ENCODE measurements around the gene SEPHS2. TPM values are rescaled to one million over a fixed set of nuclear protein-coding genes. Genes with fewer than 3 reads are reported as not detected.

SEPHS2 gene
- total RNA-seq, 1 experiment from 2014 or later: 52.6 TPM

- H3K36me3 Mint-ChIP-seq (ENCODE audit: insufficient read depth in 1 of 3, low read depth in 3 of 3): peaks cover 14 to 20% (median 16%) of the 10 kb centered on the region in 3 experiments; a peak in 6 of 7 replicates
- H3K9ac ChIP-seq (ENCODE audit: extremely low read depth, insufficient read length, low read length): peak within 1 kb of the TSS; percentile 66
- no peak within 1 kb of the TSS for H3K56ac ChIP-seq (ENCODE audit: insufficient read length, low read depth, low read length)
- no peak within 1 kb of the TSS for H2BK5ac ChIP-seq (ENCODE audit: insufficient read length, low read length)
- no peaks in the 10 kb centered on the region for H3K9me3 Mint-ChIP-seq
- DNase-seq: peak; percentile 93
- H3T11ph ChIP-seq (ENCODE audit: low read length): no peak within 1 kb of the TSS
- H2BK20ac ChIP-seq (ENCODE audit: low read depth, low read length, poor library complexity, severe bottlenecking): no peak within 1 kb of the TSS
- H3K4me3 Mint-ChIP-seq: peak within 1 kb of the TSS; percentile 80 to 87
- peaks cover 4% of the 10 kb centered on the region for H3K23me2 ChIP-seq (ENCODE audit: insufficient read length, low read depth, low read length, poor library complexity, severe bottlenecking)
- no peaks in the 10 kb centered on the region for H3K4me1 ChIP-seq (ENCODE audit: insufficient read depth, low read length)
- no peak within 1 kb of the TSS for H4K5ac ChIP-seq (ENCODE audit: insufficient read length, low read depth, low read length)
- no peaks in the 10 kb centered on the region for H3K79me1 ChIP-seq (ENCODE audit: insufficient read depth, low read depth, low read length, poor library complexity, severe bottlenecking)
- peak within 1 kb of the TSS; percentile 77 for H3K18ac ChIP-seq (ENCODE audit: insufficient read length, low read depth, low read length)
- 0 out of 2 replicates have a peak, but pooled peaks cover 1% of the 10 kb centered on the region for H3K79me2 ChIP-seq (ENCODE audit: insufficient read depth, low read length)
- H3K4me1 Mint-ChIP-seq: peaks cover 12 to 19% of the 10 kb centered on the region in 2 experiments
- H2BK12ac ChIP-seq (ENCODE audit: insufficient read length, low read depth, low read length): no peak within 1 kb of the TSS
- no peak within 1 kb of the TSS for H4K8ac ChIP-seq (replicated peaks; ENCODE audit: insufficient read length, low read depth, low read length)
- no peak within 1 kb of the TSS for H3K27ac ChIP-seq (ENCODE audit: insufficient read length, low read depth, low read length)
- peak within 1 kb of the TSS; percentile 67 for H3K4me2 ChIP-seq (ENCODE audit: insufficient read depth, insufficient read length, low read length)
- H2AK5ac ChIP-seq (ENCODE audit: insufficient read length, low read length): no peak within 1 kb of the TSS
- H3K27me3 ChIP-seq (ENCODE audit: insufficient read depth, low read length): no peaks in the 10 kb centered on the region
- peak within 1 kb of the TSS; percentile 94 to 96 (median 96); a peak in 6 of 7 replicates for H3K27ac Mint-ChIP-seq
- no peak; the same call in 2 of the 3 replicates for TF ChIP-seq CTCF (conservative IDR thresholded peaks at IDR 0.05)
- no peak within 1 kb of the TSS for H4K91ac ChIP-seq (ENCODE audit: insufficient read length, low read depth, low read length)
- H4K20me1 ChIP-seq (ENCODE audit: control insufficient read depth, insufficient read depth, insufficient read length): no peaks in the 10 kb centered on the region
- H3K9me3 ChIP-seq (ENCODE audit: control insufficient read depth, low read depth, low read length): no peaks in the 10 kb centered on the region
- peak within 1 kb of the TSS; percentile 80 for H3K14ac ChIP-seq (ENCODE audit: insufficient read depth, low read length)
- no CpG with 5 or more reads among the region's 65 CpGs for WGBS (ENCODE audit: extremely low coverage, insufficient read length, low lambda C conversion rate)
- H2AFZ ChIP-seq (ENCODE audit: low read length): no peak within 1 kb of the TSS
- H2BK120ac ChIP-seq (ENCODE audit: low read depth, low read length, poor library complexity, severe bottlenecking): no peak within 1 kb of the TSS
- no peak within 1 kb of the TSS for H3K23ac ChIP-seq (ENCODE audit: insufficient read length, low read depth, low read length)
- H3K27me3 Mint-ChIP-seq (ENCODE audit: low read depth): peaks cover 2% of the 10 kb centered on the region; the same call in 1 of the 2 replicates
- H3K4ac ChIP-seq (ENCODE audit: low read depth, low read length): no peak within 1 kb of the TSS
- H2BK15ac ChIP-seq (ENCODE audit: low read depth, low read length): no peak within 1 kb of the TSS
Observed at GRCh38 chr16:30407102-30407803, 38.4 kb downstream of the SEPHS2 start, which contains the start of gene ZNF771. TSS of gene ZNF771 (plus strand) at chr16:30407606. CDS start at chr16:30408054, 448 bp downstream.
